HG03571 (cell line): ENCODE measurements around the gene PTPRG.

Experiments
- ATAC-seq: cut with Tn5 transposase; IDR thresholded peaks from one replicate; pipeline ENCODE4 v1.9.1; 2021; ENCODE audit not compliant: unreplicated experiment

PTPRG gene

GRCh38 chr3:61853912-61854311 lies 292.5 kb downstream of the PTPRG start:
- no peak for ATAC-seq

- ATAC-seq, result no peak
Observed at GRCh38 chr3:61855211-61855610, 293.8 kb downstream of the PTPRG start.

- ATAC-seq, result no peak
Observed at GRCh38 chr3:61857297-61857696, 295.9 kb downstream of the PTPRG start.

- ATAC-seq, result no peak
Observed at GRCh38 chr3:61858054-61858453, 296.7 kb downstream of the PTPRG start.

DNA sequence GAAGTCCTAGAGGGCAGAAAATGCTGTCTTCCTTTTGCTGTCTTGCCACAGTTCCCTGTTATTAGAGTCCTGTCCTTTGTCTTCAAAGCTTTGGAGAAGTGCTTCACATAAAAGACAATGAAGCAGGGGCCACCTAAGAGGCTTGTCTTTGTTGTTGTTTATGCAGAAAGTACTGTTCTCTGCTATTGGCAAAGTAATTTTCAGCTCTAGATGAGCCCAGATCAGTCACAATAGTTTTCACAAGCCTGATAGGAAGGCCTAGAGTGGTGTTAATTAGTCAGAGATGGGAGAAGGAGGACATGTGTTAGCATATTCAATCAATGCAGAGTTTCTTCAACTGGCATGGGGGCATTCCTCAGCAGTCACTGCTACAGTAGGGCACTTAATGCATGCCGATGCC lies 300.0 kb downstream of the PTPRG start:
- ATAC-seq, result no peak

DNA sequence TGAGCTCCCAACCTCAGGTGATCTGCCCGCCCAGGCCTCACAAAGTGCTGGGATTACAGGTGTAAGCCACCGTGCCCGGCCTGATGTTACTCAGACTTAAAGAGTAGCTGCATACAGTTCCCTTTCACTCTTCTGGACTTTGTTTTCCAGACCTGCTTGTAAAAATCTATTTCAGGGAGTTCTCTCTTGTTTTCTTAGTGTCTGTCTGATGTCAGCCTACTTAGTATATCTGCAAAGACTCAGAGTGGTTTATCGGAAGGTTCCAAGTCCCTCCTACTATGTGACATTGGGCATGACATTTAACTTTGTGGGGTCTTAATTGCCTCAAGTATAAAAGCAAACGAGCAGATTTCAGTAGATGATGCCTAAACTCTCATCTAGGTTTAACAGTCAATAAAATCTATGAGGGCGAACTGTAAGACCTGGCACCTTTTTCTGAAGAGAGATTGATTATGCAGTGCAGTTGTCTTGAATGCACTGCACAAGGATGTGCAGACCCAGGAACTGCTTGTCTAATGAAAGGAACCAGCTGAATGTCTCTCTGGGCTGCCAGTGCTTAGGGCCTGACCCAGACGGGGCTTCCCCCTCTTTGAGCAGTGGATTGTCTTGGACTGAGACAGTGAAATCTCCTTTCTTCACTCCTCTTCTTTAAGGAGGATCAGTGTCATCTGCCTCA lies 301.4 kb downstream of the PTPRG start:
- no peak for ATAC-seq

DNA sequence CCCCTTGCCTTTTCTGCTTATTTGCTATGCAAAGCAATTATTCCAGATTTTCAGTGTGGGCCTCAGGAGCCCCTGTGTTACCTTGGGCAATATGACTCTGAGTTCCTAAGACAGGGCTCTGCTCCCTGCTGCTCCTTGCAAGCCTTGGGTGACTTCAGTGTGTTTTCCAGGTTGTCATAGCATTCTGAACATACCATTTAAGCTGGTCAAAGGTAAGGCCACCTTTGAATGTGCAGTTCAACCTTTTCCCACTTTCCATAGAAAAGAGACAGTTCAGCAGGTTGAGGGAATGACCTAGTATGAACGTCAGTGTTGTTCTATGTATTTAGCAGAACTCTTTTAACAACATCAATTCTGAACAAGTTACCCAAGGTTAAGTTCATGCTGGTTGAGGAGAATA lies 302.2 kb downstream of the PTPRG start:
- no peak for ATAC-seq

DNA sequence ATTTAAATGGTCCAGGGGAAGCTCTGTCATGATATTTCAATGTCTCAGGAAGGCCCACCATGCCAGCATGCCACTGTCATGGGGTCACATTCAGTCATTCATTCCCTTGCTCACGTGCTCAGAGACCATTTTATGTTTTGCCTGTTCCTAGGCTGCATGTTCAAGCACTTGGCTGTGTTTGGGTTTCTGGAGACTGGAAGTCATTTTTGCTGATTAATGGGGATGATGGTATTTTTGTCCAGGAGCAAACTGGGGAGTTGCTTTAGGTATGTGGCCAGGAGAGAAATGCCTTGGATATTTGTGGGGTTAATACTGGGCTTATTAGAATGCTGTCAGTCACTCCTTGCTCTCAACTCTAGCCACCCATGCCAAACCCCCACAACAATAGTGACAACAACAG lies 303.5 kb downstream of the PTPRG start:
- no peak for ATAC-seq

DNA sequence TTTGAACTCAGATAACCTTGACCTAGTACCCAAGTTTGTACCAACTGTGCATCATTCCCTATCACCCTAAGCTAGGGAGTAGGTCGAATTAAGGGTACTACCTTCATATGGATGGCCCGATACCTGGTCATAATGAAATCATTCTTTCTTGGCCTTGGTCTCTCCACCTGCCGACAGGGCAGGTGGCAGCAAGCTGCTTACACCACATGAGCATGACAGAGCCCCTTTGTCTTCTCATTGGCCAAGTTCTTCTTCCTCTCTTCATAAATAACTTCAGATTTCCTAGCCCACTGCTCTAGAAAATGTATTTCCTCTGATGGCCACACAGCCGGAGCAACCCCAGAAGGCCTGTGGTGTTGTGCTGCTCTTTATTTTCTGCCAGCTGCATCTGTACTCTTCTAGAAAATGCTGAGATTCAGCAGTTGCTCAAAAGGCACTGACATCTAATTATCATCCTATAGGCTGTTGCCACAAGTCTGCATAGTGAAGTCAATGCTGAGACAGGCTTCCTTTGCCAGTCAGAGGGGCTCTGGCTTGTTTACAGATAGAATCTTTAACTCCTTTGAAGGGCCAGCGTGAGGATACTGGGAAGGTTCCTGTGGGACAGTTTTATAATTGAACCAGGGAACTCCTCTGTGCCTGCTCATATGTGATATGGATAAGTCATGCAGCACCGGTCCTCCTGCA lies 304.2 kb downstream of the PTPRG start:
- no peak for ATAC-seq

GRCh38 chr3:61866153-61866542 lies 304.8 kb downstream of the PTPRG start:
- no peak for ATAC-seq

DNA sequence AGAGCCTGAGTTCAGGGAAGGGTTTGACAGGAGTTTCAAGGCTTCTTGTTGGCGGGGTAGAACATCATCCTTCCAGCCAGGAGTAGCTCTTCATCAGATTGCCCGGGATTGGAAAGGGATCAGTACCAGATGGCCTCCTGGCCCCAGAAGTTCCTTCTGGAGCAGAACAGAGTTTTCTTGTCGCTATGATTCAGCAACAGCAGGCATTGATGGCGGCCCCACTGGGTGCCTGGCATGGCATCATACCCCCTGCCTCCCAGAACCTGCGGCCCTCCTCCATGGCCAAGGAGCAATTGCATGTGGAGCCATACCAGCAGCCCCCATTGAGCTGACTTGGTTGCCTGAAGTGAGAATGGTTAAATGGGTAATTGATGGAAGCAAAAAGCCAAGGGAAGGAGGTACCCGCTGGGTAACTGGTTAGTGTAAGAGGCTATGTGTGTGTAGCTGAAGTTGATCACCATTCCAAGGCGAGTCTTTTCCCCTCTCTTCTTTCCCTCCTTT lies 305.6 kb downstream of the PTPRG start:
- no peak for ATAC-seq

GRCh38 chr3:61868499-61868898 lies 307.1 kb downstream of the PTPRG start:
- ATAC-seq, result no peak

DNA sequence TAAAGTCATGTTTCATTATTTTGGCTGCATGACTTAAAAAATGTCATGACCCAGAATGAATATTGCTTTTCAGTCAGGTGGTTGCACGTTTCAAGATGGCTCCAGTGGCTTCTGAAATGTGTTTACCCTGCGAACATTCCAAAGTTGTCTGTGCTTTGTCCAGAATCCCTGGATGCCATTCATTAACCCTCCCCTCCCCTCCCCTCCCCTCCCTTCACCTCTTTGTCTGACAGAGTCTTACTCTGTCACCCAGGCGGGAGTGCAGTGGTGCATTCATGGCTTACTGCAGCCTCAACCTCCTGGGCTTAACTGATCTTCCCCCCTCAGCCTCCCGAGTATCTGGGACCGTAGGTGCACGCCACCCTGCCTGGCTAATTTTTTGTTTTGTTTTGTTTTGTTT lies 308.0 kb downstream of the PTPRG start:
- no peak for ATAC-seq

DNA sequence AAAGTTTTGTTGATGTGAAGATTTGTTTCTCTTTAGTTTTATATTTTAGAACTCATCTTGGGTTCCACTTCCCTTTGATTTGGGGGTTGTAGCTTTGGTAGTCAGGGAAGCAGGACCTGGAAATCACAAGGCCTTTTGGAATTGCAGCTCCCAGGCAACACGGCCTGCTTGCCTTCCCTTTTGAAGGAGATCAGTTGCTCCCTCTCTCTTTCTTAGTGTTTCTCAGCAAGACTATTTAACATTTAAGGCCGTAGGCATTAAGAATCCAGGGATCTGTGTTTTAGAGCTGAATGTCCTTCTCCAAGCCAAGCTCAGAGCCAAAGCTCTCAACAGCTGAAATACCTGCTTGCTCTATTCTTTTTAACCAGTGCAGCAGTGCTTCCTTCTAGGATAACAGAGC lies 310.3 kb downstream of the PTPRG start:
- ATAC-seq, result no peak

DNA sequence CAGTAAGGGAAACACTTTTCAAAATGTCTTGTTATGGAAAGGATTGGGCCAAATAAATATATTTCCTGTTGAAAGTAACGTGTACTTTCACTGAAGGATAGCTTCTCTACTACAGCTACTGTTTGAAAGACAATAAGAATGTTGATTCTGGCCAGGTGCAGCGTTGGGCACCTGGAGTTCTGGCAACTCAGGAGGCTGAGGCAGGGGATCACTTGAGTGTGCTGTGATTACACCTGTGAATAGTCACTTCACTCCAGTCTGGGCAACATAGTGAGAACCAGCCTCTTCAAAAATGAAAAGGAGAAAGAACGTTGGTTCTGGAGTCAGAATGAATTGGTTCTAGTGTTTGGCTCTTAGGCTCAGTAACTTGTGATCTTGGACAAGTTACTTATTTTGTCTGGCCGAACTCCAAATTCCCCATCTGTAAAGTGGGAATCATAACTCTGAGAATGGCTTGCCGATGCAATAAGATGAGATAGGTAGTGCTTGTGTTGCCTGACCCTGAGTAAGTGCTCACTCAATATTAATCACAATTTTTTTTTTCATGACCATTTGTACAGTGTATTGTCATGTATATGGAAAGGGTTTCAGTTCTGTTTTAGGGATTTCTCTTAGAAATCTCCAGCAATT lies 310.8 kb downstream of the PTPRG start:
- ATAC-seq, result no peak

GRCh38 chr3:61875046-61875844 lies 313.9 kb downstream of the PTPRG start:
- ATAC-seq, result no peak

DNA sequence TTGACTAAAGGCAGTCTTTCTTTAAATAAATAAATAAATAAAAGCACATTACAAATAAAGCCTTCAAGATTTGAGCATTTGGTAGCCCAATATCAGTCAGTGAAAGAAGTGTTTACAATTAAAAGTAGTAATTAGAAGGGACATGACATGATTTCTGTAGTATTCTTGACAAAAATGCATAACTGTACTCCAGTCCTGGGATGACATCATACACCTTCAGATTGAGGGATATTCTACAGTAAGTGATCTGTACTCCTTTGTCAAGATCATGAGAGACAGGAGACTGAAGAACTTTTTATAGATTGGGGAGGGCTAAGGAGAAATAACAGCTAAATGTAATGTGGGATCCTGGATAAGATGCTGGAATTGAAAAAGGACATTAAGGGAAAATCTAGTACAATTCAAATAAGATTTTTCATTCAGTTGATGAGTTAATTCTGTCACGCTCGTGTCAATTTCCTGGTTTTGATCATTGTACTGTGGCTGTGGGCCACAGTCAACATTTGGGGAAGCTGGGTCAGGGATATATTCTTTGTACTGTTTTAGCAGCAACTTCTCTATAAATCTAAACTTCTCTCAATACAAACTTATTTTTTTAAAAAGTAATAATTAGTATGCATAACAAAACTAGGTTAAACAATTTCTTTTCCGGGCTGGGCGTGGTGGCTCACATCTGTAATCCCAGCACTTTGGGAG lies 314.8 kb downstream of the PTPRG start:
- no peak for ATAC-seq

DNA sequence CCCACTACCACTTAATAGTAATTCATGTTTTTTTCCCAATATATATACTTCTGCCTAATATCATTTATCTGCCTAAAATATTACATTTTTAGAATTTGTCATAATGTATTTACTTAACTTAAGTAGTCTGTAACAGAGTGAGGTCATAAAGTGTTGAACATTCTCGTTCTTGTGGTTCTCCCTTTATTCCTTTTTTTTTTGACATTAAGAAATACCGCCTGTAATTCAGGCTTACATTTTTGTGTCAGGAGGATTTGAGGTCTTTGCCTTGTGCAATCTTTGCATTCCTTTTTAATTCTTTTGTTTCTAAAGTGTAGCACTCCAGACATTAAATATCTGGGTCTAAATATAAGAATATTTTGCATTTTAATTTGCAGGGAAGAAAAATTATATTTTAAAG lies 315.4 kb downstream of the PTPRG start:
- no peak for ATAC-seq

DNA sequence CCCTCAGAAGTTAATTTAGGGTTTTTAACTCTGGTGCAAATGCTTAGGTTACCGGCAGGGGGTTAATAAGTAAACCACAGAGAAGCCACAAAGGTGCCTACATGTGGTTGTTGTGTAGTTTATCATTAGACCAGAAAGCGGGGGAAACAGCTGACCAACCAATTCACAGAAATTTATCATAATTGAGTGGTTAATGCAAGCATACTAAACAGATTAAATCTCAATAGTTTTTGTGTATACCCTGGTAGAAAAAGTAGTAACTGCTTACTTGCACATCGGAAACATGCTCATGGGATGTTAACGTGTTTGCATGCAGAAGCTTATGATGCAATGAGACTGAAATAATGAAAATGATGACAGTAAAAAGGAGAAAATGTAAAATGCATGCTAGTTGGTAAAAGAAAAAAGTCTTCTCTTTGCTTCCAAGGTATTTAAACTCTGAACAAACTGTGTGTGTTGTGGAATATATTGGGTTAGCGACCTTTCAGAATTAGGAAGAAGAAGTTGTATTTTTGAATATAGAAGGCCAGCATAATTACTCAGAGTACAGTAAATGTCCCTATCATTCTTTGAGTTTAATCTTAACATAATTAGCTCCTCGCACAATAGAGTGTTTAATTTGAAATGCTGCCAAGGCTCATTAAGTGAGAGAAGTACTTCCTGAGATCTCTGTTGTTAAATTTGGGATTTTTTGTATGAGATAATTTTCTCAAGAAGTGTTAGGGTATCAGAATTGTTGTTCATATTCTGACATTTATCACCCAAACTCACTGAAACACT lies 316.2 kb downstream of the PTPRG start:
- peak; percentile 98 for ATAC-seq

GRCh38 chr3:61882253-61882652 lies 320.9 kb downstream of the PTPRG start:
- no peak for ATAC-seq
